ENCODE measurements around the gene NAA40.

The NAA40 gene

DNA sequence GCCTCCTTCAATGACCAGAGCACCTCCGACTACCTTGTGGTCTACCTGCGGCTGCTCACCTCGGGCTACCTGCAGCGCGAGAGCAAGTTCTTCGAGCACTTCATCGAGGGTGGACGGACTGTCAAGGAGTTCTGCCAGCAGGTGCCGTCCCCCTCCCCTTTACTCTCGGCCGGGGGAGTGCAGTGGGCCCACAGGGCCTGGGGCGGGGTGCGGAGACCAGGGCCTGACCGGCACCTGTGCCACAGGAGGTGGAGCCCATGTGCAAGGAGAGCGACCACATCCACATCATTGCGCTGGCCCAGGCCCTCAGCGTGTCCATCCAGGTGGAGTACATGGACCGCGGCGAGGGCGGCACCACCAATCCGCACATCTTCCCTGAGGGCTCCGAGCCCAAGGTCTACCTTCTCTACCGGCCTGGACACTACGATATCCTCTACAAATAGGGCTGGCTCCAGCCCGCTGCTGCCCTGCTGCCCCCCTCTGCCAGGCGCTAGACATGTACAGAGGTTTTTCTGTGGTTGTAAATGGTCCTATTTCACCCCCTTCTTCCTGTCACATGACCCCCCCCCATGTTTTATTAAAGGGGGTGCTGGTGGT is 58.4 kb downstream of the NAA40 start:
- Mint-ChIP-seq H3K4me3 (no peak overlapping the region), H3K9me3 (no peaks in the 10 kb centered on the region), H3K4me1 (peaks cover 16% of the 10 kb centered on the region), H3K27ac (no peak overlapping the region), H3K27me3 (peaks cover 16% of the 10 kb centered on the region), H3K36me3 (peaks cover 33% of the 10 kb centered on the region)
- DNase-seq: no peak
- CTCF ChIA-PET: no interaction called here

- CTCF ChIA-PET: interaction anchor here (0.8 to 1.2 kb wide), 2 partner anchors 160 to 253 kb away, joined by 3 read pairs; no protein-coding TSS in a partner anchor
Measured at GRCh38 chr11:63997801-63998337, 59.1 kb downstream of the NAA40 start.

DNA sequence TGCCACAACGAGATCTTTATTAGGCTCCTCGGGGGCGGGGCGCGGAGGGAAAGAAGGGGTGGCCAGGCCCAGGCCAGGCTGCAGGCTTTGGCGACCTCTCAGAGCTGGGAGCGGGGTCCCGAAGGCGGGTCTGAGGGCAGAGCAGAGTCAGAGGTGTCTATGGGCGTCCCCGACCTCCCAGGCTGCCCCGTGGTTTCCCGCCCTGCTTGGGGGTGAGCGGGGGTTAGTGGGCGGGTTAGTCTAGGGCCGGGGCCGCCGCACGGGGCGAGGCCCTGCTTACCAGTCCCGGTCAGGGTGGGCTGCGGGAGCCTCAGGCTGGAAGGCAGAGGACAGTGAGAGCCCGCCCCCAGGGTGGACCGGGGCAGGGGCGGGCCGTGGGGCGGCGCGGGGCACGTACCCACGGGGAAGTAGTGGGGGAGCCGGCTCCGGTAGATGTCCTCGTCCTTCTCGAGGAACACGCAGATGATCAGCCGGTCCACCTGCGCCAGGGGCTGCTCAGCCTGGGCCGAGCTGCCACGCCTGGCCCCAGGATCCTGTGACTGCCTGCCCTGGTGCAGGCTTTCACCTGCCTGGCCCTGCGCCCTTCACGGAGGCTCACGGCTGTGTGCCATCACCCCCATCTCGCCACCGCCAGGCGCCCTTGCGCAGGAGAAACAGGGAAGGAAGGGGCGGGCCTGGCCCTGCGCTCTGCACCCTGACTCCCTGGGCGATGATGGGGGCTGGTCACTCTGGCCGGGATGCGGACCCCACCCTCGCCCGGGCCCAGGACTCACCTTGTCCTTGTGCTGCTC is 60.0 kb downstream of the NAA40 start:
- CTCF ChIA-PET: interaction anchor here (0.8 to 4.9 kb wide), 6 partner anchors 44 to 253 kb away, joined by 3 to 111 read pairs (median 4); partner anchors contain the start of gene ZFTA
- H3K4me3 Mint-ChIP-seq: no peak overlapping the region
- DNase-seq: no peak
- H3K4me1 Mint-ChIP-seq: peaks cover 7% of the 10 kb centered on the region
- H3K27me3 Mint-ChIP-seq: peaks cover 30% of the 10 kb centered on the region
- H3K36me3 Mint-ChIP-seq: peaks cover 28% of the 10 kb centered on the region
- no peaks in the 10 kb centered on the region for H3K9me3 Mint-ChIP-seq
- no peak overlapping the region for H3K27ac Mint-ChIP-seq

More at GRCh38 chr11:63997801-63998337, 59.1 kb downstream of the NAA40 start:
- Mint-ChIP-seq H3K4me1 (peaks cover 14% of the 10 kb centered on the region), H3K9me3 (no peaks in the 10 kb centered on the region), H3K36me3 (peaks cover 32% of the 10 kb centered on the region), H3K27ac (no peak overlapping the region), H3K27me3 (peaks cover 23% of the 10 kb centered on the region), H3K4me3 (no peak overlapping the region)
- DNase-seq: no peak

DNA sequence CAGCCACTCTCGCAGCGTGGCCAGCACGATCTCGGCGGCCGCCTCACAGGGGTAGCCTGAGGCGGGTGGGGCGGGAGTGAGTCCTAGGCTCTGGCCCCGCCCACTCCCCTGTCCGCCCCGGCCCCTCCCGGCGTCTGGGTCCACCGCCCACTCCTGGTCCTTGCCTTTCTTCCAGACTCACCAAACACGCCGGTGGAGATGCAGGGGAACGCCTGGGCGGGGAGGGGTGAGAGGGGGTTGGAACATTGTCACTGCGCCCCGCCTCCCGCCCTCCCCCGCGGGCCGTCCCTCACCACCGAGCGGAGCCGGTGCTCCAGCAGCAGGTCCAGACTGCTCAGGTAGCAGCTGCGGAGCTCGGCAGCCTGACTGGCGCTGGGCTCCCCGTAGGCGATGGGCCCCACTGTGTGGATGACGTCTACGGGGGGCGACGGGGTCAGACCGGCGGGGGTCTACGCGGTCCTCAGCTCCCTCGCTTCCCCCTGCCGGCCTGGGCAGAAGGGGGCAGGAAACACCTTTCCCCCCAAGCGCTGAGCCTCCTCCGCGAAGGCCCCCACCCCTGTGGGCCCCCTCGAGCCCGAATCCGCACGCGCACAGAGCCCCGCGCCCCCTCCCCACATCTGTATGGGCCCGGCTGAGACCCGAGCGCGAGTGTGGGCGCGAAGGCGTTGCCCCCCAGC is 60.7 kb downstream of the NAA40 start:
- H3K4me3 Mint-ChIP-seq: no peak overlapping the region
- CTCF ChIA-PET: interaction anchor here (0.7 to 4.9 kb wide), 14 partner anchors 10 to 231 kb away, joined by 3 to 111 read pairs (median 4); partner anchors contain the start of gene ZFTA
- no peaks in the 10 kb centered on the region for H3K9me3 Mint-ChIP-seq
- H3K36me3 Mint-ChIP-seq: peaks cover 25% of the 10 kb centered on the region
- peak; percentile 61 for DNase-seq
- H3K4me1 Mint-ChIP-seq: peaks cover 5% of the 10 kb centered on the region
- H3K27me3 Mint-ChIP-seq: peaks cover 35% of the 10 kb centered on the region
- H3K27ac Mint-ChIP-seq: no peak overlapping the region

GRCh38 chr11:64000026-64000739 is 61.4 kb downstream of the NAA40 start:
- Mint-ChIP-seq H3K4me1 (peaks cover 5% of the 10 kb centered on the region), H3K4me3 (no peak overlapping the region), H3K9me3 (no peaks in the 10 kb centered on the region), H3K27ac (no peak overlapping the region), H3K27me3 (peaks cover 40% of the 10 kb centered on the region), H3K36me3 (peaks cover 19% of the 10 kb centered on the region)
- peak; percentile 79 for DNase-seq
- CTCF ChIA-PET: interaction anchor here (0.7 to 4.9 kb wide), 21 partner anchors 10 to 304 kb away, joined by 3 to 111 read pairs (median 4); partner anchors contain the start of gene ZFTA

DNA sequence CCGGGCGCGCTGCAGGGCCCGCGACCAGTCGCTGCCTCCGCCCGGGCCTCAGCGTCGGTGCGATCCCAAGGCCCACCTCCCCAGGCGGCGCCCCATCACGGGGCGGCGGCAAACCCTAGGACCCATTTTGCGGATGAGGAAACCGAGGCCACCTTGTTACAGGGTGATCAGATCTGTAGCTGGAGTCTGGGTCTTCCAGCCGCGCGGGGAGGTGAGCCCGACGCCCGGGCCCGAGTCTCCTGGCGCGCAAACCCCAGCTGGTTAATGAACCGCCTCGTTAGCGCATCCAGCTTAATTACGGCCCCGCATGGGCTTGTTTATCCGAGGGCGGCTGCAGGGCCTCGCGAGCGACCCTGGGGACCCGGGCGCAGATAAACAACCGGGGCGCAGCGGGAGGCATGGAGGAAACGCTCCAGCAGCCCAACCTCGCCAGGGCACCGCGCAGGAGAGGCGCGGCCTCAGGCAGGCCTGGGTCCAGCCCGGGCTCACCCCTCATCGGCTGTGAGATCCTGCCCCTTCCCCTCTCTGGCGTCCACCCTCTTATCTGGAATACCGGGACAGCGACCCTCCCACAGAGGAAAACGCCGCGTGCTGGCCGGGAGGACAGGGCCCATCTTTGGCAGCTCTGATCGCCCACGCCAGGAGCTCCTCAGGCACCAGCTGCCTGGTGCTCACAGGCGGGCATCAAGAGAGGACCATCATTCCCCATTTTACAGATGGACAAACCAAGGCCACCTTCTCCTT is 62.1 kb downstream of the NAA40 start:
- no peak for DNase-seq
- Mint-ChIP-seq H3K36me3 (peaks cover 17% of the 10 kb centered on the region), H3K4me3 (peak overlapping the region; percentile 30), H3K27ac (no peak overlapping the region), H3K4me1 (peaks cover 5% of the 10 kb centered on the region), H3K27me3 (peaks cover 47% of the 10 kb centered on the region), H3K9me3 (no peaks in the 10 kb centered on the region)
- CTCF ChIA-PET: interaction anchor here (0.6 to 4.9 kb wide), 20 partner anchors 11 to 303 kb away, joined by 3 to 111 read pairs (median 4); partner anchors contain the start of gene ZFTA

GRCh38 chr11:64001484-64002420 is 63.0 kb downstream of the NAA40 start:
- Mint-ChIP-seq H3K4me1 (peaks cover 5% of the 10 kb centered on the region), H3K9me3 (no peaks in the 10 kb centered on the region), H3K4me3 (peak overlapping the region; percentile 30), H3K27ac (peak overlapping the region; percentile 21), H3K27me3 (peaks cover 56% of the 10 kb centered on the region), H3K36me3 (peaks cover 14% of the 10 kb centered on the region)
- no peak for DNase-seq
- CTCF ChIA-PET: interaction anchor here (0.6 to 4.9 kb wide), 10 partner anchors 14 to 299 kb away, joined by 3 to 111 read pairs (median 4); no protein-coding TSS in a partner anchor

DNA sequence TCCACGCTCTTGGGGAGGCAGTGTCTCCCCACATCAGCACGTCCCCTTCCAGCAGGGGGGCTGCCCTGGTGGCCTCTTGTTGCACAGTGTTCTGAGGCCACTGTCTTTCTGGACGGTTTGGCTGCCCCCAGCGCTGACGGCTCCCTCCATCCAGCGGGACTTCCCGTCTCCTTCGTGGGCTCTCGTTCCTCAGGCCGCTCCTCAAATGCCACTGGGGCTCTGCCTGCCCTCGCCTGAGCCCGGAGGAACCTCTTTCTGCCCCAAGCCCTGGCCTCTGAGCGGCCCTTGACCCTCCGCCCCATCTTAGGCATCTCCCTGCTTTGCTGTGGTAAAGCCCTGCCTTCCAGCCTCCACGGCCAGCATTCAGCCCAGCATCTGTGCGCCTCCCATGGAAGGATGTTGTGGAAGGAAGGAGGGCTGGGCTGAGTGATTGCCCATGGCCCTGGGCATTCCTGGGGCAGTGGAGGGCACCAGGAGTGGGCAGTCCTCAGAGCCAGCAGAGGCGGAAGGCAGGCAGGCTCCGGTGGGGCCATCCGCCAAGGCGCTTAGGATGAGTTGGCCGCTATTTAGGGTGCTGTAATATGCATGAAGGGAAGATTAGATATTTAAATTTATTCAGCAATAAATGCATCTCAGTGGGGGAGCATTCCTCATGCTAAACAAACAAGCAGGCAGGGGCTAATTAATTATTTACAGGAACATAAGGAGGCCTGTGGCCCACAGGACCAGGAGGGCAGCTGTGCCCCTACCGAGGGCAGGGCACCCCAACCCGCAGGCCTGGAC is 65.2 kb downstream of the NAA40 start:
- H3K4me3 Mint-ChIP-seq: no peak overlapping the region
- H3K4me1 Mint-ChIP-seq: peaks cover 16% of the 10 kb centered on the region
- CTCF ChIA-PET: interaction anchor here (4.9 kb wide), 1 partner anchor 145 kb away, joined by 111 read pairs; no protein-coding TSS in a partner anchor
- no peak for DNase-seq
- H3K36me3 Mint-ChIP-seq: no peaks in the 10 kb centered on the region
- H3K9me3 Mint-ChIP-seq: no peaks in the 10 kb centered on the region
- H3K27ac Mint-ChIP-seq: no peak overlapping the region
- H3K27me3 Mint-ChIP-seq: peaks cover 78% of the 10 kb centered on the region

GRCh38 chr11:64004590-64004984 is 65.8 kb downstream of the NAA40 start:
- DNase-seq: no peak
- no peaks in the 10 kb centered on the region for H3K36me3 Mint-ChIP-seq
- peaks cover 16% of the 10 kb centered on the region for H3K4me1 Mint-ChIP-seq
- no peak overlapping the region for H3K4me3 Mint-ChIP-seq
- no peak overlapping the region for H3K27ac Mint-ChIP-seq
- CTCF ChIA-PET: no interaction called here
- peaks cover 84% of the 10 kb centered on the region for H3K27me3 Mint-ChIP-seq
- H3K9me3 Mint-ChIP-seq: no peaks in the 10 kb centered on the region

DNA sequence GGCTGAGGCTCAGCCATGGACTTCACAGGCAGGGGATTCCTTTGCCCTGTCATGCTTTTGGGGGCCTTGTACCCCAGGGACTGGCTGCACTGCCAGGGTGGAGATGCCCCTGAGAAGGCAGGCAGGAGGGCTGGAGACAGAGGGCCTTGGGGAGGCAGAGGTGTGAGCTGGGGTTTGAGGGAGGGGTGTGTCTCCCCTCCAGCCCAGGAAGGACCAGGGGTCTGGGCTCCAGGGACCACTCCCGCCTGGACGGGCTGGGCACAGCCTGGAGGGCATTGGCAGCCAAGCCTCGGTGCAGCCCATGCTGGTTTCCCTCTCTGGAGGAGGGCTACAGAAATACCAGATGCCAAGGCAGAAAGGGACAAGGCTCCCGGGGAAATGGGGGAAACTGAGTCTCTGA is 66.9 kb downstream of the NAA40 start:
- H3K36me3 Mint-ChIP-seq: no peaks in the 10 kb centered on the region
- H3K9me3 Mint-ChIP-seq: peaks cover 7% of the 10 kb centered on the region
- H3K4me3 Mint-ChIP-seq: no peak overlapping the region
- H3K27me3 Mint-ChIP-seq: peaks cover 90% of the 10 kb centered on the region
- CTCF ChIA-PET: no interaction called here
- peaks cover 13% of the 10 kb centered on the region for H3K4me1 Mint-ChIP-seq
- no peak overlapping the region for H3K27ac Mint-ChIP-seq
- no peak for DNase-seq

GRCh38 chr11:64006398-64006797 is 67.6 kb downstream of the NAA40 start:
- no peak for DNase-seq
- H3K27me3 Mint-ChIP-seq: peaks cover 84% of the 10 kb centered on the region
- no peak overlapping the region for H3K27ac Mint-ChIP-seq
- no peak overlapping the region for H3K4me3 Mint-ChIP-seq
- H3K36me3 Mint-ChIP-seq: no peaks in the 10 kb centered on the region
- CTCF ChIA-PET: no interaction called here
- peaks cover 14% of the 10 kb centered on the region for H3K9me3 Mint-ChIP-seq
- peaks cover 13% of the 10 kb centered on the region for H3K4me1 Mint-ChIP-seq
